Measurements from ENCODE around the gene PANK2. TPM values are rescaled to one million over a fixed set of nuclear protein-coding genes. Genes with fewer than 3 reads are reported as not detected.

PANK2 gene
- total and polyA plus RNA-seq, 2 of the 8 experiments (the other 6 are each of a cell fraction or from before 2014, with no cell fraction given) = 17.1 to 57.5 TPM

- no peak overlapping the region for H3K14ac ChIP-seq (ENCODE audit: insufficient read length)
- DNase-seq (ENCODE audit: low read depth in 1 of 2, low spot score in 2 of 2) (no peak), FAIRE-seq (no peak)
- no peak overlapping the region for H3K27ac ChIP-seq (ENCODE audit: low read depth, low read length)
- H3K56ac ChIP-seq (replicated peaks; ENCODE audit: insufficient read length, low read depth, low read length) = no peak overlapping the region
- no peaks in the 10 kb centered on the region; a peak in 1 of 7 replicates for H3K27me3 ChIP-seq (replicated peaks in 1 of 4; ENCODE audit: control insufficient read depth in 3 of 4, extremely low read depth in 1 of 4, insufficient read depth in 3 of 4, low read length in 3 of 4)
- 96% methylated on average over 5 of the region's 5 CpGs; no CpG with 5 or more reads in 1 of the 2 experiments for WGBS, 2 experiments (ENCODE audit: extremely low coverage in 1 of 2, insufficient coverage in 1 of 2, insufficient read length in 1 of 2, insufficient replicate concordance in 2 of 2, low coverage in 1 of 2, low lambda C conversion rate in 2 of 2, missing lambda C conversion rate in 1 of 2)
- no peak overlapping the region for H3K9ac ChIP-seq (replicated peaks in 1 of 4; ENCODE audit: extremely low read depth in 1 of 4, low read depth in 3 of 4, low read length in 3 of 4)
- H3K4me3 ChIP-seq (ENCODE audit: extremely low read depth in 1 of 4, insufficient read depth in 2 of 4, low read depth in 3 of 4, low read length in 4 of 4) = no peak overlapping the region
- H2BK20ac ChIP-seq (ENCODE audit: low read length) = no peak overlapping the region
- H2BK120ac ChIP-seq (replicated peaks; ENCODE audit: low read depth, low read length) = no peak overlapping the region
- no peak overlapping the region for H4K91ac ChIP-seq (replicated peaks; ENCODE audit: insufficient read length, low read length)
- ChIA-PET CTCF (ENCODE audit: partially characterized antibody) (interaction anchor here (1.1 to 1.4 kb wide), 2 partner anchors 12 to 23 kb away, joined by 3 to 8 read pairs; partner anchors contain the start of gene AP5S1), POLR2A (ENCODE audit: partially characterized antibody) (interaction anchor here (0.7 to 1.8 kb wide), 2 partner anchors 16 to 676 kb away, joined by 3 to 5 read pairs; no protein-coding TSS in a partner anchor)
- H4K8ac ChIP-seq (ENCODE audit: extremely low read depth, insufficient read depth, low read length) = no peak overlapping the region
- H2AK5ac ChIP-seq (ENCODE audit: low read depth, low read length) = no peak overlapping the region
- no peak overlapping the region for H3K18ac ChIP-seq (ENCODE audit: extremely low read depth, low read length)
- no peak overlapping the region for H2BK12ac ChIP-seq (ENCODE audit: low read depth, low read length)
- peaks cover 0 to 8% (median 4%) of the 10 kb centered on the region in 4 experiments; a peak in 3 of 7 replicates for H3K4me1 ChIP-seq (replicated peaks in 1 of 4; ENCODE audit: control insufficient read depth in 3 of 4, insufficient read depth in 4 of 4, low read length in 3 of 4)
- H2AFZ ChIP-seq (ENCODE audit: low read length) = no peak overlapping the region
- H3K23ac ChIP-seq (ENCODE audit: insufficient read length) = no peak overlapping the region
- H3K79me1 ChIP-seq (ENCODE audit: low read depth, low read length) = peaks cover 1% of the 10 kb centered on the region; the same call in 1 of the 2 replicates
- no peak overlapping the region for H2BK15ac ChIP-seq (ENCODE audit: low read length)
- peaks cover 0 to 5% of the 10 kb centered on the region in 2 experiments for H4K20me1 ChIP-seq (replicated peaks in 1 of 2; ENCODE audit: control insufficient read depth in 1 of 2, insufficient read depth in 2 of 2, low read length in 2 of 2)
- H3K4me2 ChIP-seq (ENCODE audit: insufficient read depth in 1 of 2, low read depth in 2 of 2, low read length in 2 of 2) = no peak overlapping the region
- no peaks in the 10 kb centered on the region for H3K36me3 ChIP-seq (ENCODE audit: control insufficient read depth in 2 of 4, insufficient read depth in 4 of 4, low read length in 3 of 4)
- no peak overlapping the region for H2BK5ac ChIP-seq (ENCODE audit: low read depth, low read length)
- H3K4ac ChIP-seq (replicated peaks; ENCODE audit: insufficient read length, low read depth, low read length) = no peak overlapping the region
- H3K79me2 ChIP-seq (ENCODE audit: control insufficient read depth in 1 of 2, insufficient read depth in 2 of 2, low read length in 2 of 2) = peaks cover 0 to 4% of the 10 kb centered on the region in 2 experiments; a peak in 2 of 4 replicates
- no peaks in the 10 kb centered on the region for H3K9me3 ChIP-seq (ENCODE audit: insufficient read depth in 2 of 2, low read depth in 1 of 2, low read length in 1 of 2)
- no peak overlapping the region for H4K5ac ChIP-seq (ENCODE audit: insufficient read length, low read depth, low read length)
- peaks cover 12% of the 10 kb centered on the region for H3K23me2 ChIP-seq (ENCODE audit: low read depth, low read length)
- TF ChIP-seq JUN (IDR thresholded peaks at IDR 0.05; ENCODE audit: low read depth, low read length) (no peak), SAP30 (IDR thresholded peaks at IDR 0.05; ENCODE audit: insufficient read depth, insufficient replicate concordance, low read length) (no peak), JUND (IDR thresholded peaks at IDR 0.05; ENCODE audit: low read length) (no peak), GABPA (IDR thresholded peaks at IDR 0.05; ENCODE audit: borderline replicate concordance, insufficient read depth, low read length) (no peak), FOSL1 (IDR thresholded peaks at IDR 0.05; ENCODE audit: insufficient read depth, low read depth, low read length) (no peak), USF2 (IDR thresholded peaks at IDR 0.05; ENCODE audit: low read length) (no peak), SIRT6 (IDR thresholded peaks at IDR 0.05; ENCODE audit: low read length) (no peak), RBBP5 (IDR thresholded peaks at IDR 0.05; ENCODE audit: borderline replicate concordance, low read depth, low read length) (no peak), YY1 (IDR thresholded peaks at IDR 0.05; ENCODE audit: low read depth, low read length) (no peak), ATF2 (IDR thresholded peaks at IDR 0.05; ENCODE audit: low read length) (no peak), GTF2F1 (IDR thresholded peaks at IDR 0.05; ENCODE audit: borderline replicate concordance, low read depth, low read length) (no peak)
These were observed 45.7 kb upstream of the PANK2 start for GRCh38 chr20:3843490-3843889.
